SKM-1 (cell line): ENCODE data around the gene LRRC61.
"Not testable (repeated sequence)": the region's sequence is repeated elsewhere in the genome, so short reads cannot be mapped to it uniquely, and the experiment has no call there.

ENCODE experiments used
- DNase-seq: peaks from one replicate; lab custom pipeline; 2025; ENCODE audit not compliant: unreplicated experiment; lab: John Stamatoyannopoulos, UW

LRRC61 gene

GRCh38 chr7:150322833-150323681 is at the start of gene LRRC61, which contains the start of gene ACTR3C:
Gene LRRC61 (plus strand): TSS chr7:150323355. CDS start chr7:150336862, 13,507 bp downstream.
Gene ACTR3C (minus strand): TSS chr7:150323545. CDS start chr7:150295296, 28,249 bp downstream.
- DNase-seq: no peak

GRCh38 chr7:150276132-150276695 is 46.9 kb upstream of the LRRC61 start:
- not testable (repeated sequence) for DNase-seq

DNA sequence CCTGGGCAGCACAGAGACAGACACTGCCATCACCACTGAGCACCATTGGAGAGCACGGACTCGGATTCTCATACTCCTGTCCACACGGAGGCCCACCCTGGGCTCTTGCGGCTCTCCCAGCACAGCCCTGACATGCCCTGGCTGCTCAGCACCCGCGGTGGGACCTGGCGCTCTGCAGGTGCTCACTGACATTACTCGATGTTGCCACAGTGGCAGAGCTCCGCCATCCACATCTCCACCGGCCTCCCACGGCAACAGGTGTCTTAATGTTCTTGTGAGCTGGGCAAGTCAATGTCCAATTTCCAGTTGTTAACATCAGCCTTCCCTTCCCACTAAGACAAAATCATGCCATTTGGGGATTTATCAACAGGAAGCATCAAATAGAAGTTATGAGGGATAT is 44.8 kb upstream of the LRRC61 start:
- DNase-seq: not testable (repeated sequence)

DNA sequence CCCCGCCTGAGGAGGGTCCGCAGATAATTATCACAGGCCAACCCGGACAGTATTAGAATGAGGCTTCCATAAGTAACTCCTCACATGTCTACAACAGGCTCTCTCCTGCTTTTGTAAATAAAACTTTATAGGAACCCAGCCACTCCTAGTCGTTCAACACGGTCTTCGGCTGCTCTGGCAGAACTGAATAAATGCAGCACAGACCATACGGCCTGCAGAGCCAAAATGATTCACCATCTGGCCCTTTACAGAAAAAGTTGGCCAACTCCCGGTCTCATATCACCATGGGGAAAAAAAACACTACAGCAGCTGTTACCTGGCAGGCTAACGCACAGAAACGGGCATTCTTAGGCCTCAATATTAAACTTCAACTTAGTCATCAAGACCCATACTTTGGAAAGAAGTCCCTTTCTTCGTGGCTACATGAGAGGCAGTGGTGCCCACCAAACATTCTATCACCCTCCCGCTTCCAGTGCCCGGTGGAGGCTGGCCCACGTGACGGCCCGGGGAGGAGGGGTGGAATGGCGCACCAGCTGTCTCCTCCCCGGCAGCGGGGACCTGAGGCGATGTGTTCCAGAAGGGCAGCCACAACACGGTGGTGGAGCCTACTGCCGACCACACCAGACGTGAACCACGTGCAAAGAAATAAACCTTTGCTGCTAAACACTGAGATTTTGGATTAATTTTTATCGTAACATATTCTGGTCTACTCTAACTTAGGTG is 41.3 kb upstream of the LRRC61 start:
- not testable (repeated sequence) for DNase-seq

DNA sequence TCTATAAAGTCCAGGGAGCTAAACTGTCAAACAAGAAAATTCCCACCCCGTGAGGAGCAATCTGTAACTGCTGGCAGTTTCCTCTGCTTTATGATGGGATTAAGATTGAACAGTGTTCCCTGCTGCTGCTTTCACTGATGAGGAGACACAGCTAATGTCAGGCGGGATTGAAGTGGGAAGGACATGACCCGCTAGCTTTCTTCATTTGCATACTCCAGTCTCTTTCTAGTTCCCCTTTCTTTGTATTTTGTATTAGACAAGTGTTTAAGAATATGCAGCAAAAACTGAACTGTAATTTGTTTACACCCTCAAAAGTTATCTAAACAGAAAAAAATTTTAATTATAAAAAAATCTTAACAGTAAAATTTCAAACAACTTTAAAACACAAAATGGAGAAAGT is 40.0 kb upstream of the LRRC61 start:
- DNase-seq: not testable (repeated sequence)

- not testable (repeated sequence) for DNase-seq
Observed at GRCh38 chr7:150283608-150284007, 39.5 kb upstream of the LRRC61 start.

GRCh38 chr7:150285849-150286754 is 37.1 kb upstream of the LRRC61 start:
- not testable (repeated sequence) for DNase-seq

- not testable (repeated sequence) for DNase-seq
Observed at GRCh38 chr7:150287815-150288214, 35.3 kb upstream of the LRRC61 start.

- not testable (repeated sequence) for DNase-seq
Observed at GRCh38 chr7:150288816-150289215, 34.3 kb upstream of the LRRC61 start.

GRCh38 chr7:150290317-150290716 is 32.8 kb upstream of the LRRC61 start:
- not testable (repeated sequence) for DNase-seq

- not testable (repeated sequence) for DNase-seq
Observed at GRCh38 chr7:150295027-150295426, 28.1 kb upstream of the LRRC61 start.

DNA sequence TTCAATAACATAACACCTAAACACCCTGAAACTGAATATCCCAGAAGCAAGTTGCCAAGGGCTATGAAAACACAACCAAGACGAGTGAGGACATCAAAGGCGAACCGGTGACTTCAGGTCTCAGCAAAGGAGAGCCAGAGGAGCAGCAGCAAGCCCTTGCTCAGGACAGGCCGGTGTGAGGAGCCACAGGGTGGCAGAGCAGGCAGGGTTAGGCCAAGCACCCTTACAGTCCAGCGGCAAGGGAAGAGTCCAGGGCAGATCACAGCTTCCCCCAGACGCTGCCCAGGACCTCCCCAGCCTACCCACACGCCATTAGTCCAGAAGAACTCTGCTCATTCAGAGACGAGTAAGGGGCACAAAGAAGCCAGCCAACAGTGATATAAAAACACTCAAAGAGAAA is 27.5 kb upstream of the LRRC61 start:
- not testable (repeated sequence) for DNase-seq

- not testable (repeated sequence) for DNase-seq
Observed at GRCh38 chr7:150296802-150297201, 26.4 kb upstream of the LRRC61 start.

DNA sequence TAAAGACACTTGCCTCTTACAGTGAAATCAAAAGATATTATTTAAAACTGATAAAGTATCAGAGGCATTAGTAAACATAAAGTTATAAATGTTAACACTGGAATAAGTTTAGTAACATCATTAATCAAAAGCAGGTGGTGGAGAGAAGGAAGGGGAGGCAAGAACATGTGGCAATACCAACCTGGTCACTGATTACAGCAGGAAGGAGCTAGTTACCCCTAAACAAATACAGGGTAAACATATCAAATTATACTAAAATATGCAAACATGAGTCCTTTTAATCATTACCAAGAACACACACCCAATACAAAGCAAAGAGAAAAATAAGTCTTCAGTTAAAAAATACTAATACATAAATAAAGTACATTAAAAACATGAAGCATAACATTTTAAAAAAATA is 25.2 kb upstream of the LRRC61 start:
- not testable (repeated sequence) for DNase-seq

DNA sequence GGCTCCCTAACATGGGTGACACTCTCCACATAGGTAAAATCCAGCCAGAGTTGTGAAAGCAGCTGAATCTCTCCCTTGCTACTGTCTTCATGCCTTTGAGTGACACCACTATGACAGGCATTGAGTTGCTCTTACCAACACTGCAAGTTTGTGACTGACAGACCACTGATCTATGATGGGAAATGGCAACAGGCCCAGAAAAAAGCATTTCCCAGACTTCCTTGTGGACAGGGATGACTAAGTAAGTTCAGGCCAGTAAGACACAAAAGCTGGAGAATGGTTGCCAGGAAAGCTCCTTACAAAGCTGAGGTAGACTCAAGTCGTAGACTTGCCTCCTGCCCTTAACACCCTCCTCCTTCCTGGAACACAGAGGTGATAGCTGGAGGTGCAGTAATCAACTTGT is 20.2 kb upstream of the LRRC61 start:
- DNase-seq: not testable (repeated sequence)

DNA sequence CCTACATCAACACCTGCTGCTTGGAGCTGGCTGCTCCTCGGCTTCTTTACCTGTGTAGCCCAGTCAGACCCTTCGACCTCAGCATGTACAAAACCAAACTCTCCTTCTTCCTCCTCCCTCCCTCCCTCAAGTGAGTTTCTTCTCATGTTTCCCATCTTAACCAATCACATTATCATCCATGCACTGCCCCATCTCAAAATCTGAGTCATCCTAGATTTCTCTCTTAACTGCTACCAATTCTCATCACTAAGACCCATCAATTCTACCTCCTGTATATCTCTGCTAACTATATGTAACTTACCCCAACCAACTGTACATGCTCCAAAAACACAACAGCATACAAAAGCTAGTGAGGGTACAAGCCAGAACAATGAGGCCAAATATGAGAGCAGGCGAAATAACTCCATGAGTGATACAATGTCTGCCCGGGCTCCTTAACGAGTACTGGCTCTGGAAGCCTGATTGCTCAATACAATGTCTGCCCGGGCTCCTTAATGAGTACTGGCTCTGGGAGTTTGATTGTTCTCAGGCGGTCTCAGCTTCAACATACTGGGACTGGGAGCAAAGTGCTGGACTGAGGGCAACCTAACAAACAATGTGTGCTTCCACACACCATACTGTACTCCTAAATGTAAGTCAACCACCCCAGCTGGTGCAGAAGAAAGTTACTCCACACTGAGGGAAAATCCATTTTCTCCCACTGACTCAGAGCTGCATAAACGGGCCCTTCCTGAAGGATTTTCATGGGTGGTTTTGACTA is 18.5 kb upstream of the LRRC61 start:
- not testable (repeated sequence) for DNase-seq

- not testable (repeated sequence) for DNase-seq
Observed at GRCh38 chr7:150305259-150305902, 17.8 kb upstream of the LRRC61 start.

DNA sequence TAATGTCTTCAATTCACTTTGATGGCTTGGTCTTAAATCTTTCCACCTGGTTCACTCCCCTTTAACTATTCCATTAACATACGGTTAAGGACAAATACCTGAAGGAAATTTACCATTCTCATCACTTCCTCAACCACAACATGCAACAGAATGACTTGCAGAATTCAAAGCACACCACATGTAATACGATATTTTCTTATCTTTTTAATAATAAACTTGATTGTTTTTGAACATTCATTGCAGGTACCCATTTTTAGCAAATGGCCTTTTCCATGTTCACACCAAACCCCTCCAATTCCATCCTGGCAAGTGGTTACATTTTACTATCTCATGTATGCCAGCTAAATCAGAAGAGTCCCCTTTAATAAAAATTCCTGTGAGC is 17.3 kb upstream of the LRRC61 start:
- not testable (repeated sequence) for DNase-seq

GRCh38 chr7:150306377-150306776 is 16.8 kb upstream of the LRRC61 start:
- DNase-seq: not testable (repeated sequence)
